ENCODE measurements around the gene PINK1.
"Not testable (repeated sequence)": the region's sequence is repeated elsewhere in the genome, so short reads cannot be mapped to it uniquely, and the experiment has no call there.

PINK1 gene

DNA sequence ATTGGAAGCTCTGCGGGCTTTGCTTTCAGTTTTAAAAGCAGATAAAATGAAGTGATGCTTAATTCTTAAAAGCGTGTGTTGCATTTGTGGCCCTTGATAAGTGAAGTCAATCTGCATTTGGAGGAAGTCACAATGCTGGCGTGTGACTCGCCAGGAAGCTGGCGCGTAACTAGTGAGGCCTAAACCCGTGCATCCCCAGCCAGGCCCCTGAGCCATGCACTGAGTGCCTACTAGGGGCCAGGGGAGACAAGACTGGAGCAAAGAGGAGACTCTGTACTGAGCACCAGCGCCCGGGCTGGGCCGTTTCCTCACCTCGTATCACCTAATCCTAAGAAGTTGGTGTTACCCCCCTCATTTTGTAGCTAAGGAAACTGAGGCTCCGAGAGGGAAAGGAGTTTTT lies 32.5 kb downstream of the PINK1 start:
- TF ChIP-seq, protein P1, sequence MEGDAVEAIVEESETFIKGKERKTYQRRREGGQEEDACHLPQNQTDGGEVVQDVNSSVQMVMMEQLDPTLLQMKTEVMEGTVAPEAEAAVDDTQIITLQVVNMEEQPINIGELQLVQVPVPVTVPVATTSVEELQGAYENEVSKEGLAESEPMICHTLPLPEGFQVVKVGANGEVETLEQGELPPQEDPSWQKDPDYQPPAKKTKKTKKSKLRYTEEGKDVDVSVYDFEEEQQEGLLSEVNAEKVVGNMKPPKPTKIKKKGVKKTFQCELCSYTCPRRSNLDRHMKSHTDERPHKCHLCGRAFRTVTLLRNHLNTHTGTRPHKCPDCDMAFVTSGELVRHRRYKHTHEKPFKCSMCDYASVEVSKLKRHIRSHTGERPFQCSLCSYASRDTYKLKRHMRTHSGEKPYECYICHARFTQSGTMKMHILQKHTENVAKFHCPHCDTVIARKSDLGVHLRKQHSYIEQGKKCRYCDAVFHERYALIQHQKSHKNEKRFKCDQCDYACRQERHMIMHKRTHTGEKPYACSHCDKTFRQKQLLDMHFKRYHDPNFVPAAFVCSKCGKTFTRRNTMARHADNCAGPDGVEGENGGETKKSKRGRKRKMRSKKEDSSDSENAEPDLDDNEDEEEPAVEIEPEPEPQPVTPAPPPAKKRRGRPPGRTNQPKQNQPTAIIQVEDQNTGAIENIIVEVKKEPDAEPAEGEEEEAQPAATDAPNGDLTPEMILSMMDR (IDR thresholded peaks at IDR 0.05; ENCODE audit: borderline replicate concordance, insufficient read depth, low read depth, low read length): no peak
- no peak overlapping the region for H3K4me3 ChIP-seq (ENCODE audit: low read depth, low read length)

DNA sequence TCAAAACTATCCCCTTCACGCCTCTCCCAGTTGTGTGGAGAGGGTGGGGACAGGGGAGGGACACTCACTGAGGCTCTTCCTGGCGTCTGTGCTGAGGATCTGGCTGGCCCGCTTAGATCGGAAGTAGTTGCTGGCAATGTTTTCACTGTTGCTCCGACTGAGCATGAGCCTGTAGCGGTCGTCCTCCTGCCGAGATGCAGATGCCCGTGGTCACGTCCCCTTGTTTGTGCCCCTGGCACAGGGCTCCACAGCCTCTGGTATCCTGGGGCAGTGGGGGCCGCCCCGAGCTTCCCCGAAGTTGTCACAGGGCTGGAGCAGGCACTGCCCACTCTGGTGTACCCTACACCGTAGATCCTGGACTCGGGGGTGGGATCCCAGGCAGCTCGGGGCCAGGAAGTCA lies 32.9 kb downstream of the PINK1 start:
- TF ChIP-seq, protein P1 (IDR thresholded peaks at IDR 0.05; ENCODE audit: borderline replicate concordance, insufficient read depth, low read depth, low read length): no peak
- no peak overlapping the region for H3K4me3 ChIP-seq (ENCODE audit: low read depth, low read length)

DNA sequence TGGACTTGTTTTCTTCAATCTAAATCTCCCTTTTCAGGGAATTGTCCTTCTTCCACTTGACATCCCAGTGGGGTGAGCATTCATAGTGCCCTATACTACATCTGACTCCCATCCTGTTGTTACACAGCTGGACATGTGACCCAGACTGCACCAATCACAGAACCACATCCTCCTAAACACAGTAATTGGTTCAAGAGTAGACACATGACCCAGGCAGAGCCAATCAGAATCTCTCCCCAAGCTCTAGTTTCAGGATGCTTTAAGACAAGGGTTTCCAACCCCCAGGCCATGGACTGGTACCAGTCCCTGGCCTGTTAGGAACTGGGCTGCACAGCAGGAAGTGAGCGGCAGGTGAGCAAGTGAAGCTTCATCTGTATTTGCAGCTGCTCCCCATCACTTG lies 33.5 kb downstream of the PINK1 start:
- TF ChIP-seq, protein P1 (IDR thresholded peaks at IDR 0.05; ENCODE audit: borderline replicate concordance, insufficient read depth, low read depth, low read length): no peak
- H3K4me3 ChIP-seq (ENCODE audit: low read depth, low read length): no peak overlapping the region

DNA sequence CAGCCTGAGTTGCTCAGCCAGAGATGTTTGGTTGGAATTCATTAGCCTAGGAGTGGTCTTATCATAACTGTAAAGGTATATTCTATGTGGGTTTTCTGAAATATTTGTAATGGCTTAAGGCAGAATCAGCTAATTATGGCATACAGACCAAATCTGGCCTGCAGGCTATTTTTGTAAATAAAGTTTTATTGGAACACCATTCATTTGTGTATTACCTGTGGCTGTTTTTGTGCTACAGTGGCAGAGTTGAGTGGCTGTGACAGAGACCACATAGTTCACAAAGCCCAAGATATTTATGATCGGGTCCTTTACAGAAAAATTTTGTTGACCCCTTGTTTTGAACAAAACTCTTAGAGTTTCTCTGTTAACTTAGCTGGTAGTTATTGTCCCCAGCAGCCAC lies 35.3 kb downstream of the PINK1 start:
- TF ChIP-seq, protein P1 (IDR thresholded peaks at IDR 0.05; ENCODE audit: borderline replicate concordance, insufficient read depth, low read depth, low read length): no peak
- no peak overlapping the region for H3K4me3 ChIP-seq (ENCODE audit: low read depth, low read length)

DNA sequence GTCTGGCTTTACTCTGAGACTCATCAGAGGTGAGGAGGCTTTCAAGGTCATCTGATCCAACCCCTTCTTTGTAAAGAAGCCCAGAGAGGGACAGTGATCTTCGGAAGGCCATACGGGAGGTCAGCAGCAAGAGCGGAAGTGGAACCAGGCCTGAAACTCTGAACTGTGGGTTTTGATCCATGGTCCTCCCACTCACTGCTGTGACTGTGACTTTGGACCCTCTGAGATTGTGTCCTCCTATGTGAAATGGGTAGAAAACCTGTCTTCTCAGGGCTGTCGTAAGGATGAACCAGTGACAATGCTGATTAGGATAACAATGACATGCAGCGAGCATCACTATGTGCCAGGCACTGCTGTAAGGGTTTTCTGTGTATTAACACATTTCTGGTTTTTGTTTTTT lies 37.7 kb downstream of the PINK1 start:
- no peak overlapping the region for H3K4me3 ChIP-seq (ENCODE audit: low read depth, low read length)
- TF ChIP-seq, protein P1 (IDR thresholded peaks at IDR 0.05; ENCODE audit: borderline replicate concordance, insufficient read depth, low read depth, low read length): no peak

DNA sequence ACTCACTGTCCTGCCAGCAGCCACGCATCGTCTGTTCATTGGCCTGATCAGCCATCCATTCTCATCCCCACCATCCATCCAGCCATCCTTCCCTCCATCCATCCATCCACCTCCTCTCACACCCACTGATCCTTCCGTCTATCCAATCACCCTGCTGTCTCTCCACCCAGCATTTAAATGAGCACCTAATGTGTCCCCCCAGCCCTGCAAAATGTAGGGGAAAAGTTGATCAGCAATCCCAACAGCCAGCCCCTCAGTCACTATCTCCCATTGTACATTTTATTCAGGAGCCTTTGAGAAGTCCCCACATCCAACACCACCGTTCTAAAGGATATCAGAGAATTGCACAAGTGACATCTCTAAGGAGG lies 39.0 kb downstream of the PINK1 start:
- H3K4me3 ChIP-seq (ENCODE audit: low read depth, low read length): no peak overlapping the region
- TF ChIP-seq, protein P1 (IDR thresholded peaks at IDR 0.05; ENCODE audit: borderline replicate concordance, insufficient read depth, low read depth, low read length): no peak

DNA sequence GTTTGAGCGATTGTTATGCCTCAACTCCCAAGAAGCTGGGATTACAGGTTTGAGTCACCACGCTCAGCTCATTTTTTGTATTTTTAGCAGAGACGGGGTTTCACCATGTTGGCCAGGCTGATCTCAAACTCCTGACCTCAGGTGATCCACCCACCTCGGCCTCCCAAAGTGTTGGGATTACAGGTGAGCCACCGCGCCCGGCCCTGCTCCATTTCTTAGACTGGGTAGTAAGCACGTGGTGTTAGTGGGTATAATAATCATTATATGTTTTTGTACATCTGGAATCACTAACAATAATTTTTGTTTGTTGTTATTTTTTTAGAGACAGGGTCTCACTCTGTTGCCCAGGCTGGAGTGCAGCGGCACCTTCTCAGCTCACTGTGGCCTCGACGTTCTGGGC lies 40.4 kb downstream of the PINK1 start:
- H3K4me3 ChIP-seq (ENCODE audit: low read depth, low read length): not testable (repeated sequence)

DNA sequence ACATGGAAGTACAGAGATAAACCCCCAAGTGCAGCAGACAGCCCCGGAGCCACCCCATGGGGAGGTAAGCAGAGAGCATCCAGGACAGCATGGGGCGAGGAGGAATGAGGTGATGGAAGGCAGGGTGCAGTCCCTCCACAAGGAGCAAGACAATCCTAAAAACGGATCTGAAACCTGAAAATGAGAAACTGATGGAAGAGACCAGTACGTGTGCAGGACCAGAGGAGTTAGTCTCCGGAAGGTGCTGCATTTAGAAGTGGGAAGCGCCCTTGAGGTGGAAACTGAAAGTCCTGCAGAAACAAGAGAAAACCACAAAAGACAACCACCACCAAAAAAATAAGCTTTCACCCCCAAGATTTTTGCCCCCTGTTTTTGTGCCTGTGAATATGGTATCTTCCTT lies 45.3 kb downstream of the PINK1 start:
- TF ChIP-seq, protein P1 (IDR thresholded peaks at IDR 0.05; ENCODE audit: borderline replicate concordance, insufficient read depth, low read depth, low read length): no peak
- no peak overlapping the region for H3K4me3 ChIP-seq (ENCODE audit: low read depth, low read length)

Measured in GM12875 (cell line).